ENCODE measurements around the gene DPH5. TPM values are rescaled to one million over a fixed set of nuclear protein-coding genes. Genes with fewer than 3 reads are reported as not detected.
"Not testable (repeated sequence)": the region's sequence is repeated elsewhere in the genome, so short reads cannot be mapped to it uniquely, and the experiment has no call there.

DPH5 gene
- total RNA-seq, 1 experiment from 2014 or later = 25.8 TPM

- no peak overlapping the region for H3K27ac Mint-ChIP-seq (ENCODE audit: unreplicated experiment)
- H3K4me1 Mint-ChIP-seq (ENCODE audit: low read depth, unreplicated experiment) = no peaks in the 10 kb centered on the region
- no peak overlapping the region for H3K4me3 Mint-ChIP-seq (ENCODE audit: low read depth, unreplicated experiment)
- H3K27me3 Mint-ChIP-seq (ENCODE audit: unreplicated experiment) = no peaks in the 10 kb centered on the region
- DNase-seq = no peak
- intact Hi-C loops (cut with micrococcal nuclease; ENCODE audit: unreplicated experiment) = no loop called here
- H3K9me3 Mint-ChIP-seq (ENCODE audit: low read depth, unreplicated experiment) = peaks cover 3% of the 10 kb centered on the region
- TF ChIP-seq CTCF (IDR thresholded peaks at IDR 0.05; ENCODE audit: unreplicated experiment) = no peak
- no peaks in the 10 kb centered on the region for H3K36me3 Mint-ChIP-seq (ENCODE audit: insufficient read depth, unreplicated experiment)
- BruUV-seq (replicated peaks) = no TSS peak
- CTCF ChIA-PET = no interaction called here
These were observed 13.7 kb upstream of the DPH5 start for GRCh38 chr1:101039245-101039644.

GRCh38 chr1:101037316-101037715 lies 11.7 kb upstream of the DPH5 start:
- Mint-ChIP-seq H3K27ac (ENCODE audit: unreplicated experiment) (no peak overlapping the region), H3K4me3 (ENCODE audit: low read depth, unreplicated experiment) (no peak overlapping the region), H3K27me3 (ENCODE audit: unreplicated experiment) (no peaks in the 10 kb centered on the region), H3K4me1 (ENCODE audit: low read depth, unreplicated experiment) (no peaks in the 10 kb centered on the region), H3K36me3 (ENCODE audit: insufficient read depth, unreplicated experiment) (no peaks in the 10 kb centered on the region), H3K9me3 (ENCODE audit: low read depth, unreplicated experiment) (peaks cover 3% of the 10 kb centered on the region)
- DNase-seq = no peak
- intact Hi-C loops (cut with micrococcal nuclease; ENCODE audit: unreplicated experiment) = no loop called here
- no peak for TF ChIP-seq CTCF (IDR thresholded peaks at IDR 0.05; ENCODE audit: unreplicated experiment)
- BruUV-seq (replicated peaks) = no TSS peak
- CTCF ChIA-PET = no interaction called here

- no TSS peak for BruUV-seq (replicated peaks)
- no peak overlapping the region for H3K27ac Mint-ChIP-seq (ENCODE audit: unreplicated experiment)
- H3K27me3 Mint-ChIP-seq (ENCODE audit: unreplicated experiment) = no peaks in the 10 kb centered on the region
- H3K4me1 Mint-ChIP-seq (ENCODE audit: low read depth, unreplicated experiment) = peaks cover 1% of the 10 kb centered on the region
- TF ChIP-seq CTCF (IDR thresholded peaks at IDR 0.05; ENCODE audit: unreplicated experiment) = no peak
- intact Hi-C loops (cut with micrococcal nuclease; ENCODE audit: unreplicated experiment) = no loop called here
- H3K9me3 Mint-ChIP-seq (ENCODE audit: low read depth, unreplicated experiment) = no peaks in the 10 kb centered on the region
- no peak overlapping the region for H3K4me3 Mint-ChIP-seq (ENCODE audit: low read depth, unreplicated experiment)
- CTCF ChIA-PET = no interaction called here
- DNase-seq = no peak
- no peaks in the 10 kb centered on the region for H3K36me3 Mint-ChIP-seq (ENCODE audit: insufficient read depth, unreplicated experiment)
These were observed 7.4 kb upstream of the DPH5 start for GRCh38 chr1:101033017-101033416.

- DNase-seq; CTCF ChIA-PET; intact Hi-C loops (cut with micrococcal nuclease; ENCODE audit: unreplicated experiment); H3K36me3 Mint-ChIP-seq (ENCODE audit: insufficient read depth, unreplicated experiment); H3K4me3 Mint-ChIP-seq (ENCODE audit: low read depth, unreplicated experiment); BruUV-seq (replicated peaks); H3K27ac Mint-ChIP-seq (ENCODE audit: unreplicated experiment); H3K27me3 Mint-ChIP-seq (ENCODE audit: unreplicated experiment); H3K9me3 Mint-ChIP-seq (ENCODE audit: low read depth, unreplicated experiment): not testable (repeated sequence)
- peaks cover 10% of the 10 kb centered on the region for H3K4me1 Mint-ChIP-seq (ENCODE audit: low read depth, unreplicated experiment)
These were observed 6.5 kb upstream of the DPH5 start for GRCh38 chr1:101032129-101032528.

GRCh38 chr1:101030881-101031280 lies 5.3 kb upstream of the DPH5 start:
- DNase-seq = no peak
- intact Hi-C loops (cut with micrococcal nuclease; ENCODE audit: unreplicated experiment) = no loop called here
- no peak for TF ChIP-seq CTCF (IDR thresholded peaks at IDR 0.05; ENCODE audit: unreplicated experiment)
- Mint-ChIP-seq H3K36me3 (ENCODE audit: insufficient read depth, unreplicated experiment) (peaks cover 10% of the 10 kb centered on the region), H3K27ac (ENCODE audit: unreplicated experiment) (no peak overlapping the region), H3K27me3 (ENCODE audit: unreplicated experiment) (no peaks in the 10 kb centered on the region), H3K4me3 (ENCODE audit: low read depth, unreplicated experiment) (no peak overlapping the region), H3K4me1 (ENCODE audit: low read depth, unreplicated experiment) (peaks cover 17% of the 10 kb centered on the region), H3K9me3 (ENCODE audit: low read depth, unreplicated experiment) (no peaks in the 10 kb centered on the region)
- CTCF ChIA-PET = no interaction called here
- no TSS peak for BruUV-seq (replicated peaks)
